Heart left ventricle (tissue), 13 donors: ENCODE data around the gene AFAP1.

Experiments
- POLR2A ChIP-seq, 2 donors: fragments of 450-650 bp; IDR thresholded peaks; one replicate each; pipeline ENCODE4 v1.6.1; 2017; ENCODE audit warnings: antibody characterized with exemption in 2 of 2, mild to moderate bottlenecking in 2 of 2, moderate library complexity in 2 of 2
- TF ChIP-seq, protein P1 (sequence below), 12 donors: fragments of 200-600 bp; sonication (generic) in 4 of 12; IDR thresholded peaks; one replicate each; pipeline versions ENCODE4 v1.5.0 to v1.8.0; 2018 to 2022; ENCODE audit warnings: antibody characterized with exemption in 12 of 12, mild to moderate bottlenecking in 5 of 12
- donor health status: ischemic (EF 13 %, LVEDD 7.1; RV severe dilation, severe dysfunction).
- donor health status: DM: no; HTN: yes; CAD: no.
- donor health status: DM: no; HTN: no; CAD: no.
- donor health status: ischemic (EF 25% LVEDD 6.9; RV normal size, moderate dysfunction).
- donor health status: ischemic (EF 25% LVEDD 5.7; RV mildly dilated, moderate dysfunction).
- donor health status: ischemic (EF 35%, LVEDD 5.7; RV mildly dilated, moderate dysfunction).
- donor health status: nonischemic (EF 11% LVEDD 7.7; RV severe dilation, severe dysfunction).
- donor health status: DM: yes; HTN: yes; CAD: no.
- donor health status: PGD.
- donor health status: ischemic (EF 29% LVEDD 5.4; RV normal size, mild dysfunction).
- donor health status: nonischemic (EF 23%, LVEDD 6.1; RV moderate dilation, normal function).

DNA sequence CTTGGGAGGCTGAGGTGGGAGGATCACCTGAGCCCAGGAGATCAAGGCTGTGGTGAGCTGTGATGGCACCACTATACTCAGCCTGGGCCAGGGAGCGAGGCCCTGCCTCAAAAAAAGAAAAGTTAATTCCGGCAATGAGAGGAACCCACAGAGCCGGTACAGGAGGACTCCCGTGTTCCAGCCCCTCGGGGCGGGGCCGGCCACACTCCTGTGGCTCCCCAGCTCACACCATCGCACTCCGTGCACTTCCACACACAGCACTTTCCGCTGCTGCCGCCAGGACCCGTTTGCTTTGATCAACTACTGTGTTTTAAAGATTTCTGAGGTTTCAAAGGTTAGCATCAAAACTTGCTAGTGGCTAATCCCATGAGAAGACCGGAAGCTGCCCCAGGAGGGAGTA, 171.7 kb downstream of the AFAP1 start:
- TF ChIP-seq, protein P1, sequence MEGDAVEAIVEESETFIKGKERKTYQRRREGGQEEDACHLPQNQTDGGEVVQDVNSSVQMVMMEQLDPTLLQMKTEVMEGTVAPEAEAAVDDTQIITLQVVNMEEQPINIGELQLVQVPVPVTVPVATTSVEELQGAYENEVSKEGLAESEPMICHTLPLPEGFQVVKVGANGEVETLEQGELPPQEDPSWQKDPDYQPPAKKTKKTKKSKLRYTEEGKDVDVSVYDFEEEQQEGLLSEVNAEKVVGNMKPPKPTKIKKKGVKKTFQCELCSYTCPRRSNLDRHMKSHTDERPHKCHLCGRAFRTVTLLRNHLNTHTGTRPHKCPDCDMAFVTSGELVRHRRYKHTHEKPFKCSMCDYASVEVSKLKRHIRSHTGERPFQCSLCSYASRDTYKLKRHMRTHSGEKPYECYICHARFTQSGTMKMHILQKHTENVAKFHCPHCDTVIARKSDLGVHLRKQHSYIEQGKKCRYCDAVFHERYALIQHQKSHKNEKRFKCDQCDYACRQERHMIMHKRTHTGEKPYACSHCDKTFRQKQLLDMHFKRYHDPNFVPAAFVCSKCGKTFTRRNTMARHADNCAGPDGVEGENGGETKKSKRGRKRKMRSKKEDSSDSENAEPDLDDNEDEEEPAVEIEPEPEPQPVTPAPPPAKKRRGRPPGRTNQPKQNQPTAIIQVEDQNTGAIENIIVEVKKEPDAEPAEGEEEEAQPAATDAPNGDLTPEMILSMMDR (IDR thresholded peaks at IDR 0.05) = no peak
- no peak for TF ChIP-seq POLR2A (IDR thresholded peaks at IDR 0.05)
